Measurements from ENCODE around the gene ARMH4.
"Not testable (repeated sequence)": the region's sequence is repeated elsewhere in the genome, so short reads cannot be mapped to it uniquely, and the experiment has no call there.

Gene ARMH4

DNA sequence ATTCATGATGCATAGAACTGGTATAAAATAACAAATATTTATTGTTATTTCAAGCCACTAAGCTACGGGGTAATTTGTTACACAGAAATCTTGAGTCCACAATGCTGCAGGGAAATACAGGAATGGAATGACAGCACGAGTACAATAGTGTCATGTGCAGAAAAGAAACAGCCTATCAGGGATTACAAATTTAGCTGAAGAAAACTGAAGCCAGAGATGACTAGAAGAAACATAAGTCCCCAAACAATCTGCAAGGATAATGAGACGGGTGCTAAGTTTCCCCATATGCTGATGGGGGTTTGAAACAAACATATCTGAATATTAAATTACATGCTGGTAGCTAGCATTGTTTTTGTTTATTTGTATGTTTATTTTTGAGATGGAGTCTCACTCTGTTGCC is 8.9 kb downstream of the ARMH4 start:
- no peak for DNase-seq

DNA sequence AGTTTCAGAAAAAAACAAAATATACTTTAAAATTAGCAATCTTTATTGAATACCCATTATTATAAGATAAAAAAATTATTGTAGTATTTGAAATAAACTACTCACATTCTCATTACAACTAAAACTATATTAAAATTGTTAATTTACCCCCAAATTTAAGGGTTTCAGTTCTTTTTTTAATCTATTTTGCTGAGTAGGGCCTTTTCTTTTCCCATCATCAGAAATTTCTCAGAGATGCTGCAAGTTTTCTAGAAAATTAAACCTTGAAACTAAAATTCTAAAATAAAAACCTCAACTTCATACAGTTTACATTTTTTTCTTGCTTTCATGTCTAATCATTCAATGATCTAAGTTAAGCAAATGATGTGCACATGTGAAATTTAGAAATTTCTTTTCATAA is 10.1 kb downstream of the ARMH4 start:
- DNase-seq, result no peak

DNA sequence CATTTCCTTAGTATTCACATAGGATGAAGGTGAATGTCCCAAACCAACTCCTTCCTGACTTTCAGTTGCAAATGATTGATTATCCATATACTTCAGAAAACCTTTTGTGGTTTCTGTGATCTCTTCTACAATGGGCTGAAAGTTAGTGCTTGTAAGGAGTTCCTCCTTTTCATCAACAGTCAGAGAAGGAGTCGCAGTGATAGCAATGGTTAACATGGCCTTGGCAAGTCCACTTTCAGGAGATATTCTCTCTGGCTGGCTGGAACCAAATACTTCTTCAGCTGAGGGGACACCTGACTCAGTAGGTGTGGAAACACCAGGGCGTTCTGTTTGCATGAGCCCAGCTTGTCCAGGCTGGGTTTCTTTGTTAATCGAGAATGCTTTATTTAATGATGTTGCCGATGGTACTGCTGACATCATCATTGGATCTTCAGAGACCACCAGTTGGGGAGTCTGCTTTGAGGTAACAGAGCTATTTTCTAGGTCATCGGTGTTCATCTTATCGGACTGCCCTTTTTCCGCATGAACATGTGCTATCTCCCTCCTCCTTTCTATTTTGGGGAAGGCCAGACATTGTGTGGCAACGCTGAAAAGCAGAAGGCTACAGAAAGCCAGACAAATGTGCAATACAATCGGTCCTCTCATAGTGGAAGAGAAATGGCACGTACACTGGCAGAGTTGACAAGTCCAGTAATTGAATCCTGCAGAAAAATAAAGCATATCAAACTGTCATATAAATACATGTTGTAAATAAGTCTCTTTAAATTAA is 13.1 kb downstream of the ARMH4 start:
- DNase-seq, result no peak

DNA sequence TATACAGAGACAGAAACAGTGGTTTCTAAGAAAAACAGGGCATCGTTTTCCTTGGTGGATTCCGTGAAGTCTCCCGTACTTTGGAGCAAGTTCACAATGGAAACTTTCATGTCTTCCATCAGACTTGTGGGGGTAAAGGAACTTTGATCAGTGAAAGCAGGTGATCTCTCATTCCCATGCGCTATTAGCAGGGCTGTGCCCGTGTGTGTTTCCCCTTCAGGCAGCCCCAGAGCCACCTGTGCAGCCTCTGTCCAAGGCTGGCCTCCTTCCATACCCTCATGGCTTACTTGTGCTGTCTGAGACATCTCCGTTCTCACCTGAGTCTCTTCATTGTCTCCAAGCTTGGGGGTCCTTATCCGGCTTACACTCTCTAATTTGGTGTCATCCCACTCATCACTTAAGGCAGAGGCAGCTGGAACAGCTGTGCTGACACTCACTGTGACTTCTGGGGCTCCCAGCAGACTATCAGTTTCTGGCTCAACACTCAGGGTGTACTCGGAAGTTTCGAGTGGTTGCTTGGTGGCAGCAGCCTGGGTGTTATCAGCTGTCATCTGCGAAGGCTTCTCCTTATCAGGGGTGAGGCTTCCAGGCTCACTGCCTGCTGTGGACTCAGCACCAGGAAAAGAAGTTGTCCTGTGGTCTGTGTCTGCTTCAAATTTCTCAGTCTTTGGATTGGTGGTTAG is 13.8 kb downstream of the ARMH4 start:
- DNase-seq, result no peak

DNA sequence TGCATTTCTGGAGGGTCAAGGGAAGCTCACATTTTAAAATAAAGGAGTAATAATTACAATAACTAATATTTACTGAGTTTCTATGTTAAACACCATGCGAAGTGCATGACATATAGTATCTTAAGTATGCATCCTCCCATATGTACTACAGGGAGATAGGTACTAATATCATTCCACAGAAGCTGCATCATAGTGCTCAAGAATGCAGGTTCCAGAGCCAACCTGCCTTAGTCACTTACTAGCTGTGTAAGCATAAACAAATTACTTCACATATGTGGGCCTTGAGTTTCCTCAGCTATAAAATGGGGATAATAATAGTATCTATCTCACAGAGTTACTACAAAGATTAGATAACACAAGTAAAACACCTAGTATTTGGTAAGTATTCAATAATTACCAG is 18.3 kb downstream of the ARMH4 start:
- DNase-seq, result no peak

DNA sequence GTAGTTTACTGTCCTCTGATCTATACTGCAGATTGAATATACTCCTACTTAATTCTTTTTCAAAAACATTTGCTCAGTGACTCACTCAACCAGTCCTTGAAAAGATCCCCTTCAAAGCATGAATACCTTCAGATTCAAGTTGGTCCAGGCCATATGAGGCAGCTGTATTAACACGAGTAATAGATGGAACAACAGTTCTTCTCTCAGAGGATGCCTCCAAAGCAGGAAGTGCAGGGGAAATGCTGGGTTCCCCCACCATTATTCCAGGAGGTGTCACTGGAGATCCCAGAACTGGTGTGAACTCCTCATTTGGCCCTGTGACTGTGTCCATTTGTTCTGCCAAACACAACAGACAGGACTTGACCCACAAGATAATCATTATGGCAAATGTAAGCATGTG is 20.6 kb downstream of the ARMH4 start:
- DNase-seq, result no peak

DNA sequence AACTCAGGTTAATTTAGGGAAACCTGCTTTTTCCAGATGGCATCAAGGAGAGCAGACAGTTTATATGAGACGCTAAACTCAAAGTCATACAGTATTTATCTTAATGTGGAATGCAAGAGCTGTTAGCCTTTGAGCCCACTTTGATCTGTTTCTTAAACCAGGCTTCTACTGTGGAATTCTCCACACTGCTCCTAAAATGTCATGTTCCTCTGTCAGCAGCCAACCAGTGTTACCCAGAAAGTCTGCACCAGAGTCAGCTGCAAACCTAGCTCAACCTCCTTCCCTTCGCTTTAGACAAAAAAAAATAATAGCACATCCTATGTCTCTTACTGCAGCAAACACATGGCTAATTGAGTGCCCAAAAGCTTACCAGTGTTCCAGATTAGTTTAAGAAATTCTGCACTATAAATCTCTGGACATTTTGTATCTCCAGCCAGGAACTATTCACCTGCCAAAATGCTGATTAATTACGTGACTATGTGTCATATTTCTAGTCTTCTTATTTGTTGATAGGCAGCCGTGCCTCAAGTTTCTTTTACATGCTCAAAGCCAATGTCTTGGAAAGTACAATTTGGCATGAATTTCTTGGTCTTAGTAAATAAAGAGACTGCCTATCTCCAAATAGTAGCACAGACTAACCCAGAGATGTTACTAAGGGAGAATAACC is 21.8 kb downstream of the ARMH4 start:
- DNase-seq, result no peak

DNA sequence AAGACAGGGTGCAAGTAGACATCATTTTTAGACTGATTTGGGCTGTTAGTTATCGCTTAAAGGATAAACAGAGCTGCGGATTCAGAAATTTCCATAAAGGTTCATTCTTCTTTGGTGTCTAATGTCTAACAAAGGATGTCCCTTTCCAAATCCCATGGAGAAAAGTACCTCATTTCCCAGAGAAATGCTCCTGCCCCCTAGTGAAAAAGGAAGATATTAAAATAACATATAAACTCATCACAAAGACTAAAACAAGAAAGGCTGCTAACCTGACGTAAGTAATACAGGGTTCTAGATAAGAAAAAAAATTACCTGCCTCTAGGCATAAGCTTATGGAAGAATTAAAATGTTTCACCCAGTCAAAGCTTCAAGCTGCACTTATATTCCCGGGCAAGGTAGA is 22.8 kb downstream of the ARMH4 start:
- no peak for DNase-seq

DNA sequence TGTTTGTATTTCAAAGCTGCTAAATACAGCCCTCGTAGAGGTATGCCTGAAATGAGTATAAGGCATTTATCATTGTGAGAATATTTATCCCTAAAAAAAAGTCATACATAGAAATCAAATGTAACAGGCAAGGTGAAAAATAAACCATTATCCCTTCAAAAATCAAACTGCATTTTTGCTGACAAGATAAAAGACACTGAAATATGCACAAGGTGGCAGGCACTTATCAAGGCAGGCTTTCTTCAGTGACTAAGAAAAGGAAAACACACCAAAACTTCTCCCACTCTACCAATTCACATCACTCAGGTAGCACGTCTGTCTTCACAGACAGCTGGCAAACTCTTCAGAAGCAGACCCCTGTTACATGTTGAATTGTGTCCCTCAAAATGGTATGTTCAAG is 23.6 kb downstream of the ARMH4 start:
- DNase-seq, result no peak

DNA sequence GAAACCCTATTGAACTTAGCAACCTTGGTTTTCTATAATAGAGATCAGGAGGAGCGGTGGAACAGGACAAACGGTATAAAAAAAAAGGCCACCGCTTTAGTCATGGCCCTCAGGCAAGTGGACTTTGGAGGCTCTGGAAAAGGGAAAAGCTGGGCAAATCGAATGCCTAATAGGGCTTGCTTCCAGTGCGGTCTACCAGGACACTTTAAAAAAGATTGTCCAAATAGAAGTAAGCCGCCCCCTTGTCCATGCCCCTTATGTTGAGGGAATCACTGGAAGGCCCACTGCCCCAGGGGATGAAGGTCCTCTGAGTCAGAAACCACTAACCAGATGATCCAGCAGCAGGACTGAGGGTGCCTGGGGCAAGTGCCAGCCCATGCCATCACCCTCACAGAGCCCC is 29.5 kb downstream of the ARMH4 start:
- DNase-seq, result not testable (repeated sequence)

DNA sequence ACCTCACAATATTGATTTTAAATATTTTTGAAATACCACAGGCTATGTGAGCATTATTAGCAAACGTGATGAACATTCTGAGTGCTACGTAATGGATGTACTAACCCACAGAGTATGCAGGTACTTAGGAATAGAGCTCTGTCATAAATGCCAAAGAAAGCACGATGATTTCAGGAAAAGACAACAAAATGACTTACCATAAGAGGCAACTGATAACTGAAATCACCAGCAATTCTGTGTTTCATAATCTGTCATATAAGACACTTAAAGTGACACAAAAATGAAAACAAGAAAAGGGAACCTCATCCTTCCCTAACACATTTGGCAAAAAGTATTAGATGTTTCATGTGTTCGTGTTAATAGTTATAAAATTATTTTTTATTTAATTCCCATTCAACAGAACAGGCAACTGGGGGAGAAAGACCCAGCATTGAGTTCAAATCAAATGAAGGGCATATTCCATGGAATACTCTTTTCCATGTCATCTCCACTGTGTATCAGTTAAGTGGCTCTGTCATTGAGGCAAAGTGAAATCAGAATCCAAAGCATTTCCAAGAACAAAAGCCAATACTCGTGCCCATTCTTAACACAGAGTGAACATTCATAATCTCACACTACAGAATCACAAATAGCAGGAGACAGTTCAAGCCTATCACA is 30.4 kb downstream of the ARMH4 start:
- DNase-seq, result no peak

DNA sequence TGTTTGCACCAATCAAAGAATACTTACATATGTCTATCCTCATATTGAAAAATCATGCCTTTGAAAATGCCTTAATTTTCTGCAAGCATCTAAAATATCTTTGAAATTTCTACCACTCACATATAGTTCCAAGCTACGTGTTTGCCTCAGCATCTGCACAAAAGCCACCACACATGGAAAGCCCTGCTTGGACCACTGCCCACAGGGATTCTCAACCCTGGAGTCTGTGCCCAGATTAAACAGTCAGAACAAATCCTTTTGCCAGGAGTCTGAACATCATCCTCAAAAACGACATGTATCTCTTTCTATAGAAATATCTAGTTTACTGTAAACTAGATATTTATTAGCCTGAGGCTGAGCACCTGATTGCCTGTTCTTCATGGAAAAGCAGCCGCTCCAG is 32.6 kb downstream of the ARMH4 start:
- DNase-seq, result no peak

DNA sequence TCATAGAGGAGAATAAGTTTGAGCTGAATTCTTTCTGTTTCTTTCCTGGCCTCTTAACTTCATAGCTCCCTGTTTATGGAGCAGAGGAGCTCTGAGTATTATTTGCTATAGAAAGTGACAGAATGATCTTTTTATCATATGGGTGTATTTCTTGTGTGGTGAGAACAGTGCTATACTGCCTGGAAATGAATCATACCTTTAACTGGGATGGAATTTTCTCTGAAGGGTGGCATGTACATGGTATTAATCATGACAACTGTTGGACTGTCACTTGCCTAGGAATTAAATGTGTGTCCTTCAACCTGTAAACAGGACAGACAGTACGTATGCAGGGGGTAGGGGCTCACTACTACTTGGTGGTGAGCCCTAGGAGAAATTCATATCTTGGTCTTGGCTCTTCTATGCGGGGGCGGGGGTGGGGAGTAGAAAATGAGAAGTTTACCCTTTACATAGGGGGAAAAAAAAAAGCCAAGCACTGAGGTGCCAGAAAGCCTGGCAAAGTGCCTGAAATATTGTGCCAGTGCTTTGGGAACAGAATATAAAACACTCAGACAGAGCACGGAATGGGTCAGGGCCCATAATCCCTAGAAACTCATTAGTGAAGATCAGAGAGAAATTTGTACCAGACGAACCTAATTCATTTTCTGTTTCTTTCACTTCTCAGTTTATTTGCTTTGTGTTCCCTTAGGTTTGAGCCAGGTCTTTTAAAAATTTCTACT is 33.8 kb downstream of the ARMH4 start:
- no peak for DNase-seq

DNA sequence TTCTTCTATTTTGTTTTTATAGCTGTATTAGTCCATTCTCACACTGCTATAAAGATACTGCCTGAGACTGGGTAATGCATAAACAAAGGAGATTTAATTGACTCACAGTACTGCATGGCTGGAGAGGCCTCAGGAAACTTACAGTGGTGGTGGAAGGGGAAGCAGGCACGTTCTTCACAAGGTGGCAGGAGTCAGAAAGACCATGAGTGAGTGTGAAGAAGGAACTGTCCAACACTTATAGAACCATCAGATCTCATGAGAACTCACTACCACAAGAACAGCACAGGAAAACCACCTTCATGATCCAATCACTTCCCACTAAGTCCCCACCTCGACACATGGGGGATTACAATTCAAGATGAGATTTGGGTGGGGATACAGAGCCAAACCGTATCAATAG is 42.3 kb downstream of the ARMH4 start:
- DNase-seq, result no peak

DNA sequence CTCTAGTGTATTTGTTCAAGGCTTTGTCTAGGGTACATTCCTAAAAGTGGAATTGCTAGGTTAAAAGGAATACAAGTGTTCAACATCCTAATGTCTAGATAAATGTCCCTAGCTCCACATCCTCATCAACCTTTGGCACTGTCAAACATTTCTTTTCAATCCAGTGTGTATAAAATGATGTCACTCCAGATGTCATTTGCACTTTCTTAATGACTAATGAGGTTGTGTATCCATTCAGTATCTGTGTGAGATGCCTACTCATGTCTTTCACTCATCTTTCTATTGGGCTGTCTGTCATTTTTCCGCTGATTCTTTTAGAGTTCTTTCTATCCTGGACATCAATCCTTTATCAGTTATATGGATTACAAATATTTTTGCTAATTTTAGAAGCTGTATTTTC is 43.3 kb downstream of the ARMH4 start:
- no peak for DNase-seq

DNA sequence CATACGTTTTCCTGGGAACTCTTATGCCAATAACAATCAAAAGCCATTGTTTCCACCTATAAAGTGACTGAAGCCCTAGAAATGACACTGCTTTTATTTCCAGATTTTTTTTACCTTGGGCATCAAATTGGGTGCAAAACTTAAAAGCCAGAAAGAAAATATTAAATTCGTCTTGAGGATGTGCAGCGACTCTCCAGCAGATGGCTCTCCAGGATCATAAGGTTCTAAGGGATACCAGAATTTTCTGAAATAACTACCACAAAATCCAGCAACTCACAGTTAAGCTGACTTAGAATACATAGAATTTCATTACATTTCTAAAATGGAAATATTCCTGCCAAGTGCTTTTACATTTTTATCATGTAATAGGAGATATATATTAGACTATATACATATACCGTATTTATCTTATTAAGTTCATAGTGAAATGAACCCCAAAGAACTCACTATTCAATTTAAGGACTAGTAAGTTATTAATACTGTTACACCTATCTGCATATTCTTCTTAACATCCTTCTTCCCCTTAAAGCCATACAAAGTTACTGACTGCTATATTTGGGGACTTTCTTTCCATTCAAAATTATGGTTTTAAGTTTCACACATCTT is 44.0 kb downstream of the ARMH4 start:
- peak; percentile 0 to 37 (median 8) for DNase-seq

DNA sequence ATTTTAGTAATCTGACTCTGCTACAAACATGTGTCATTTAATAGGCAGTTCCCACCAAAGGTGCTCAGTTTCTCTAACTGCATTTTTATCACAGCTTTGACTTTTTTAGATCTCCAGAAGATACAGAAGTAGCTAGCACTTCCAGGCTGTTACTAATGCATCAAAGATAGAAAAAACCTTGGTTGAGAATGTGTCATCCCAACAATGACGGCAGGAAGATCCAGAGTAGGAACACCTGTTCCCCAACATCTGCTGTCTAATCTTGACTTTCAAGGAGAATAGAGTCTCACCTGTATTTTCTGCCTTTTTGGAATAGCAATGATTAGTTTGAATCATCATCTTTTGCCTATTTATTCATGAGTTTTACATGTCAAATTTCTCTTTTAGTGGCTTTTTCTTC is 45.0 kb downstream of the ARMH4 start:
- DNase-seq, result no peak

DNA sequence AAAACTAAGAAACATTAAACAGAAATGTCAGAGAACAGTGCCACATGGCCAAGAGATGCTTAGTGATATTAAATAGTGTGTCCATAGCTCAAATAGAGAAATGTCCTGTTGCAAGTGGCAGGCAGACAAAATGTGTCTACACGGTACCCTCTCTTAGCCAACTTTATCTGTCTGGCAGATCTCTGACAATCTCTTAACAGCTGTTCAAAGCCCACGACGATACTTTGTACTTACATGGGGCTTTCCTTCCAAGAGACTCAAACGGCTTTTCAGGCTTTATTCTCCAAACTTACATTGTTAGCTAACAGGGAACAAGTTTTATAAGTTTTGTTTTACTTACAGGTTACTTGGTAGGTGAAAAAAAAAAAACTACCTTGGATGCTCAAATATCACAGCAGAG is 45.6 kb downstream of the ARMH4 start:
- DNase-seq, result no peak

DNA sequence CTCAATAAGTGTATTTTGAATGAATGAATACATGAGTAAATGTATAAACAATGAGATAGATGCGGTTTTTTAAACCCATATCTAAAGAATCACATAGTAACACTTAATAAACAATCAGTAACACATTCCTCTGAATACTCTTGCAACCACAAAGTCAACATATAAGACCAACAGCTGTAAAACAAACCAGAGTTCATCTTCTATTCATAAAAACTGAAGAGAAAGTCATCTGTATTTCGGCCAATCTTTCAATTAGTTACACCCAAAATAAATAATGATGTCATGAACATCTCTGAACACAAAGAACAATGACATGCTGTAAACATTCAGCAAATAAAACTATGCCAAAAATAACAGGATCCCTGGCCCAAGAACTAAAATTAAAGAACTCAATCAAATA is 47.2 kb downstream of the ARMH4 start:
- no peak for DNase-seq

DNA sequence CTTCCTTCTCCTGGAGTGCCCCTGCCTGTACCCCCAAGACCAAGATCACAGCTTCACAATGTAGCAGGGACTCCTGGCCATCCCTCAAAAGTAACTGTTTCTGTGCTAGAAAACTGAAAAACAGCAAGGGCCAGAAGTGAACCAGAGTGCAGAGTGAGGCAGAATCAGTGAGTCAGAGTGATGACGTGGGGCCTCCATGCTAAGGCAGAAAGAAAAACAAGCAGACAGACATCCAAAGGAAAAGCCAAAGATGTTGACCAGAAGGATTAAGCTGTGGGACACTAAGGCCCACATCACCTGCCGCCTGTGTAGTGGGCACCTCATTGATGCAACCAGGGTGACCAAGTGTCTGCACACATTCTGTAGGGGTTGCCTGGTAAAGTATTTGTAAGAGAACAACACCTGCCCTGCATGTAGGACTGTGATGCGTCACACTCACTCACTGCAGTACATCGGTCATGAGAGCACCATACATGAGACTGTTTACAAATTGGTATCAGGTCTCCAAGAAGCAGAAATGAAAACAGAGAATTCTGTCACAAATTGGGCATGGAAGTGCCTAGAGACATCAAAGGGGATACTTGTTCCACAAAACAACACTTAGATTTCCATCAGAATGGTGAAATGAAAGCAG is 51.2 kb downstream of the ARMH4 start:
- DNase-seq, result no peak

DNA sequence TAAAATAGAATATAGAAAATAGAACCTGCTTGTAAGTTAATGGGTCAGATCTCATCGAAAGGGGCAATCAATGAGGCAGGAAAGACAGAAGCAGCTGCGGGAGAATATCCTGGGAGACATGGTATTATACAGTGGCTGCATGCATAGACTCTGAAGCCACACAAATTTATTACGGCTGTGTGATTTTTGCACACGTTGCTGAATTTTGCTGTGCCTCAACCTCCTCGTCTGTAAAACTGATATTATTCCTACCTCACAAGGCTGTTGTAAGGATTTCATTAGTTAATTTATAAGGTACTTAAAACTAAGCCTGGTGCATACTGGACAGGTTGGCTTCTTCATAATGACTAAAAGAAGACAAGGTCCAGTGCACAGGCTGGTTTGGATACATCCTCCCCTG is 52.3 kb downstream of the ARMH4 start:
- DNase-seq, result no peak

DNA sequence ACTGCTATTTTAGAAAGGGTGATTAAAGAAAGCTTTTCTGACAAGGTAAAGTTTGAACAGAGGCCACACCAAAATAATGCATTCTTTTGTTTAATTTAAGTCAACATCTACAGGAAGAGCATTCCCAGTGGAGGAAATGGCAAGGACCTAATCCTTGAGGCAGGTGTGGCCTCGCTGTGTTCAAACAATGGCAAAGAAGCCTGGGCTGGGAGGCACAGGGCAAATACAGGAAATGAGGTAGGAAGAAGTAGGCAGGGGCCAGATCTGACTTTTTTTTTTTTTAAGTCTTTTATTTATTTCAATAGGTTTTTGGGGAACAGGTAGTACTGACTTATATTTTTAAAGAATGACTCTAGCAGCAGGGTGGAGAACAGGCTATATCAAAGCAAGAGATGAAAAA is 53.5 kb downstream of the ARMH4 start:
- DNase-seq, result no peak
